GM23338 (cell line): ENCODE data around the gene ZNF595.
"Not testable (repeated sequence)": the region's sequence is repeated elsewhere in the genome, so short reads cannot be mapped to it uniquely, and the experiment has no call there.

Experiments used
- CREB1 ChIP-seq: fragments of 250-450 bp; sonication (Bioruptor Pico); IDR thresholded peaks from 2 replicates; pipeline ENCODE4 v1.5.0; 2020; ENCODE audit warnings: low read depth, mild to moderate bottlenecking, moderate library complexity
- CTCF ChIP-seq, 2 experiments: fragments of 200-600 bp in 1 of 2; sonication (generic) in 1 of 2; conservative IDR thresholded peaks; 2 replicates each; pipeline versions ENCODE4 v1.5.1 to v1.6.1; 2016 to 2017; ENCODE audit warnings: antibody characterized with exemption in 2 of 2, low read depth in 2 of 2, mild to moderate bottlenecking in 2 of 2, moderate library complexity in 1 of 2
- EZH2 ChIP-seq: fragments of 200-600 bp; sonication (generic); IDR thresholded peaks from one replicate; pipeline ENCODE4 v1.8.0; 2017; ENCODE audit warnings: antibody characterized with exemption, mild to moderate bottlenecking, low read depth; ENCODE audit not compliant: unreplicated experiment
- EZH2phosphoT487 ChIP-seq: fragments of 200-600 bp; sonication (generic); IDR thresholded peaks from one replicate; pipeline ENCODE4 v1.8.1; 2018; ENCODE audit warnings: antibody characterized with exemption; ENCODE audit not compliant: unreplicated experiment
- JUNB ChIP-seq: IDR thresholded peaks from one replicate; pipeline ENCODE4 v1.6.1; 2016; ENCODE audit warnings: antibody characterized with exemption; ENCODE audit not compliant: unreplicated experiment
- NANOG ChIP-seq: IDR thresholded peaks from 2 replicates; pipeline ENCODE4 v1.6.1; 2016; ENCODE audit warnings: antibody characterized with exemption, borderline replicate concordance
- POLR2AphosphoS5 ChIP-seq: IDR thresholded peaks from 2 replicates; pipeline ENCODE4 v1.6.1; 2016; ENCODE audit warnings: antibody characterized with exemption, low read depth
- REST ChIP-seq: IDR thresholded peaks from one replicate; pipeline ENCODE4 v1.6.1; 2018; ENCODE audit warnings: antibody characterized with exemption; ENCODE audit not compliant: unreplicated experiment
- STAT1 ChIP-seq: IDR thresholded peaks from one replicate; pipeline ENCODE4 v1.6.1; 2016; ENCODE audit warnings: antibody characterized with exemption; ENCODE audit not compliant: unreplicated experiment
- ZNF114 ChIP-seq: fragments of 250-450 bp; sonication (Bioruptor Pico); IDR thresholded peaks from 2 replicates; pipeline ENCODE4 v1.5.0; 2020; ENCODE audit warnings: mild to moderate bottlenecking, moderate library complexity
- ZNF331 ChIP-seq: fragments of 250-450 bp; sonication (Bioruptor Pico); IDR thresholded peaks from 2 replicates; pipeline ENCODE4 v1.5.0; 2020; ENCODE audit warnings: low read depth, mild to moderate bottlenecking, moderate library complexity
- ZNF462 ChIP-seq: fragments of 250-450 bp; sonication (Bioruptor Pico); IDR thresholded peaks from 2 replicates; pipeline ENCODE4 v1.5.0; 2020; ENCODE audit warnings: mild to moderate bottlenecking, moderate library complexity

GRCh38 chr4:11816-12417 is 41.2 kb upstream of the ZNF595 start:
- peak; percentile 32 to 48 for TF ChIP-seq CTCF (conservative IDR thresholded peaks at IDR 0.05; ENCODE audit: low read depth in 2 of 2)
- TF ChIP-seq REST; EZH2; POLR2AphosphoS5; JUNB; NANOG; EZH2phosphoT487; CREB1 (CRISPR knock-in tag); ZNF331 (CRISPR knock-in tag); ZNF114 (CRISPR knock-in tag); ZNF462 (CRISPR knock-in tag); STAT1: not testable (repeated sequence)
